NCI-H2196 (cell line): Measurements from ENCODE around the gene LCE1E.

Experiments used
- DNase-seq: peaks from one replicate; lab custom pipeline; 2025; ENCODE audit not compliant: unreplicated experiment; lab: John Stamatoyannopoulos, UW

The LCE1E gene

DNA sequence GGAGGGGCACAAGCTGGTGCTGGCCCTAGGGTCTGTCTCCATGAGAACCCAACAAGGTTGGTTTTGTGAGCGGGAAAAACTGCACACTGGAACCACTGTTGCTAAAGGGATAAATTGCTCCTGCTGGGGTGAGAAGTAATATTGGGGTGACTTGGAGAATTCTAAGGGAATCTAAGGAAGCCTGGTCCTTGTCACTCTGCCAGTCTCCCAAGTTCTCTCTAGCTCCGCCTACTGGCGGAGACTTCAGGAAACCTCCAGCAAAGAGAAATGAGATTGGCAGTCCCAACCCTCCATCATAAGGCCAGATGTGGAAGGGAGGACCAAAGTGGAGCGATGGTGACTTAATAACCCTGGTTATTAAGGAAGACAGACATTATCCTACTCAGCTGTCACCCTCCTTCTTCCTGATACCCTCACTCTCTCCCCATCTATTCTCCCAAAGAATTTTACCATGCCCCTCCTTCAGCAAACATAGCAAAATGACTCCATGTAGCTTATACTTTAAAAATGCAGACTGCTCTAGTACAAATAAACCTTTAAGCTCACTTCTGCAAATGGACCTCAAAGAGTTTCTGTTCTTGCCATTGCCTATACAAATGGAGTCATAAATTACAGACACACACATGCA lies 8.4 kb upstream of the LCE1E start:
- DNase-seq = no peak

DNA sequence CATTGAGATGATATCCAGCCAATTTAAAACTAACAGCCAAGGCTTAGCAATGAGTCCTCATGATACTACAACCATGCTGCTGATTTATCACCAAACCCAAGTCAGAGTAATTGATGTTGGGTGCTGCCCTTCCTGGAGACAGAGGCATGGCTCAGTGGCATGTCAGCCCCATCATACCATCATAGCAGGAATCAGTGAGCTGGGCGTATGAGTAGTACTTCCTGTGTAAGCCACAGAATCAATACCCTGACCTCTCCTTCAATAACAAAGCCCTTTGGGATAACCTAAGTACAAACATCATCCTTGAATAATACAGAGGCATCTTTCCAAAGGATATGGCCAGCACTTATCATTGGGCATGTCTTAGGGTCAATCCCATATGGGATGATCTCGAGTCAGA lies 3.0 kb upstream of the LCE1E start:
- DNase-seq = no peak

DNA sequence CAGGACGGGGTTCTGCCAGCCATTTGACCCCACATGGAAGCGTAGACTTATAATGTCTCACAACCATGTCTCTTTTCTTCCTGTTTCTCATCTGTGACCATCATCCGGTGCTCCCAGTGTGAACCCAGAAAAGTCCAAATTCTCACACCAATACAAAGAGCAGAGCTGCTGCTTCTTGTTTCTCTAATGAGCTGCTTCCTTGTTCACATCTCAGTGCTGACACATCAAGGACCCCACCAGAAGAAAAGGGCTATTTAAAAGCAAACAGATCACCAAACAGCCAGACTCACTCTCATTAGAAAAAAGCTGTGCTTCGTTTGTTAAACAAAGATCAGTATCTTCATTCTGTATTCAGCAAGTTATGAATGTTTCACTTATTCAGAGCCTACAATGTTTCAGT lies 9.6 kb downstream of the LCE1E start:
- DNase-seq = no peak

DNA sequence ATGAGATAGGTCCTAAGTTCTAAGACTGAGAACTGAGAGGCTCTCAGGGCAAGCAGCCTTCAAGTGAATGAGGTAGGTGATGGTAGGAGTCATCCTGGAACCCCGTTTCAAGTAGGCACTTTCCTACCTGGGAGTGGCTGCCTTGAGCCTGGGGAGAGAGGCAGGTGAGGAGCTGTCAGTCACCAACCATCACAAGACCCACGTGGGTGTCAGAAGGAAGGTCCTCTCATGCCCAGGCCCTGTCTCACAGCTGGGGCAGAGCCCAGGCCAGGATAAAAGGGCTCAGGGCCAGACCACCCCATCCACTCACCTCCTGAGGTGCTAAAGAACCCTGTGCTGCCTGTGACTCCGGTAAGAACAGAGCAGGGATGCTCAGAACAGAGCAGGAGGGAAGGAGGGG lies 10.4 kb downstream of the LCE1E start, which contains the start of gene LCE1D:
TSS of gene LCE1D (plus strand) at position 301 of the 400 bp plus-strand sequence. CDS start 1,074 bp downstream, outside the sequence.
- DNase-seq = no peak

DNA sequence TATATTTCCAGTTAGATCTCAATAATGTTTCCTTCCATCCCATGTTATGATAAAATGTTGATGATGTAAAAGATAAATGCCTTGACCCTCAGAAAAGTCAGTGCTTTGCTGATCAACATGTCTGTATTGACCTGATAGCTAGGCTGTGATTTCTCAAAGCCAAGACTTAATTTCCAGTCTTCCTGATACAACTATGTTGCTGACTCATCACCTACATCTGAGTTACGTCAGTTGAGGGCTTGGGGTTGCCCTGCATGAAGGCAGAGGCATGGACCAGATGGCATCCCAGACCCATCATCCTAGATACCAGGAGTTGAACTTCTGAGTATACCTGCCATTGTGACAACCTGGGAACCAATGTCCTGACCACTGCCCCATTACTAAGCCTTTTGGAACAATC lies 15.3 kb downstream of the LCE1E start:
- no peak for DNase-seq

DNA sequence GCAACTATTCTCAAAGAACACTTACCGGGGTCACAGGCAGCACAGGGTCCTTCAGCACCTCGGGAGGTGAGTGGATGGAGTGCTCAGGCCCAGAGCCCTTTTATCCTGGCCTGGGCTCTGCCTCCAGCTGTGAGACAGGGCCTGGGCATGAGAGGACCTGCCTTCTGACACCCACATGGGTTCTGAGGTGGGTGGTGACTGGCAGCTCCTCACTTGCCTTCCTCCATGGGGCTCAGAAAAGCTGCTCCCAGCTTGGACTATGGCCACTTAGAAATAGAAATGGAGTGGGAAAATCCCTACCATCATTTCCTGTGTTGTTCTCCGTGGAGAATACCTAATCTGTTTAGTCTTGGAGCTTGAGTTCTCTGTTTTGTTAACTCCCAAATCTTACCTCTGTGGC lies 20.5 kb downstream of the LCE1E start, which contains the start of gene LCE1C:
TSS of gene LCE1C (minus strand) at position 76 of the 400 bp plus-strand sequence. CDS start 1,173 bp downstream, outside the sequence.
- no peak for DNase-seq

DNA sequence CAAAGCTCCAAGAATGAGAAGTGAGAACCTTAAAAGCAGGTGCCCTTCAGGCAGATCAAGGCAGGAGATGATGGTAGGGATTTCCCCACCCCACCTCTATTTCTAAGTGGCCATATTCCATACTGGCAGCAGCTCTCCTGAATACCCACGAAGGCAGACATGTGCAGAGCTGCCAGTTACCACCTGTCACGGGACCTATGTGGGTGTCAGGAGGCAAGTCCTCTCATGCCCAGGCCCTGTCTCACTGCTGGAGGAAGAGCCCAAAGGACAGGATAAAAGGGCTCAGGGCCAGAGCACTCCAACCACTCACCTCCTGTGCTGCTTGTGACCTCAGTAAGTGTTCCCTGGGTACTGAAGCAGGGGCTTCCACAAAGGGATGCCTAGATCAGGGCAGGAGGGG lies 25.0 kb downstream of the LCE1E start:
- DNase-seq = no peak

DNA sequence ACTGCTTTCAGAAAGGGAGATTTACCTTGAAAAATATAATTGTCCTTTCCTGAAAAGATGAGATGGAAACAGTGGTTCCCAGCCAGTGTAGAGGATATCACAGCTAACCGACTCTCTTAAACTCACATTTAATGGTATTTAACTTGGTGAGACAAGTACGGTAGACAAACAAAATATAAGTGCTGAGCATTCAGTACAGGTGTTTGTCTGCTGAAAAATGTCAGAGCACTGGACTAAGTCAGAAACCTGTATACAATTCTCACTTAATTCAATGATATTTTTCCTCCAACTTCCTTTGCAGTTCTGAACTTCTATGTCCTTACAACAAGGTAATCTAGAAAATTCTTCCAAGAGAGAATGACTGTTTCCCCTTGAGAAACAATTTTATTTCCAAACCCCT lies 25.6 kb downstream of the LCE1E start, which contains the start of gene LCE1B:
TSS of gene LCE1B (plus strand) at position 301 of the 400 bp plus-strand sequence. CDS start 476 bp downstream, outside the sequence.
- no peak for DNase-seq

DNA sequence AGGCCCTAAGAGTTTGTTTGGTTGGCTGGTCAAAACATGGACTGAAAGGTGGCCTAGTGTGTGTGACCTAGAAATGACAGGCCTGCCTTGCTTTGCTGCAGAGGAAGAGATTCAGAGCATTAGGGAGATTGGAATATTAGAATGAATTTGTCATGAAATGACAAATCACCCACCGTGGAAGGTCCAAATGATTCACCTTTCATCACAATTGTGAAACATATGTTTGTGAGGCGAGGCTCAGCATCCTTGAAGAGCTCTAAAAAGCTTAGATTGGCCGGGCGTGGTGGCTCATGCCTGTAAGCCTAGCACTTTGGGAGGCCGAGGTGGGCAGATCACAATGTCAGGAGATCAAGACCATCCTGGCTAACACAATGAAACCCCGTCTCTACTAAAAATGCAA lies 31.3 kb downstream of the LCE1E start:
- no peak for DNase-seq

DNA sequence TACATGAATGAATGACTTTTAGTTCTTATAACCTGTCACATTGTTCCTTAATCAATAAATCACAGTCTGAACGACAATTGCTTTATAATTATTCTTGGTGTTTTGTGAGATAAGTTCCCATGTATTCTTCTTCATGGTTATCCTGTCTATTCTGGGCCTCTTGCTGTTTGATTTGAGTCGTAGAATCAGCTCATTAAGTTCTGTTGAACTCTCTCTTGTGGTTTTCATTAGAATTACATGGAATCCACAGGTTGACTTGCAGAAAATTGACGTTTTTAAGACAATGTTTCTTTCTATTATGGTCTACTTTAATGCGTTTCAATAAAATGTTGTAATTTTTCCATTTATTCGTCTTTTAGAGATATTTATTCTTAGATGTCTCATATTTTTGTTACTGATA lies 37.2 kb downstream of the LCE1E start:
- DNase-seq = no peak

DNA sequence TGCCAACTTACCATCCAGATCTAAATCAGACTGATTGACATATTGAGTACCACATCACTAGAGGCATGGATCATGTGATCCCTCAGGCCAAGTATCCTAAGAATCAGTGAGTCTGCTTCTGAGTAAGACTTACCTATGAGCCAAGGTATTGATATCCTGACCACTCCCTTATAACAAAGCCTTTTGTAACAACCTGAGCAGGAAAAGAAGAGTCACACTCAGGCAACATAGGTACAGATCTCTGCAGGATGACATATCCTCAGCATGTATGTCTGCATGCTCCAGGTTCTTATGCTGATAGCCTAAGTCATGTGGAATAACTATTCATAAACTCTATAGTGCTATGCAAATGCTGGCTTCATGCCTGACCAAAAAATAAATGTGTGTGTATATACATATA lies 38.9 kb downstream of the LCE1E start:
- DNase-seq = no peak

DNA sequence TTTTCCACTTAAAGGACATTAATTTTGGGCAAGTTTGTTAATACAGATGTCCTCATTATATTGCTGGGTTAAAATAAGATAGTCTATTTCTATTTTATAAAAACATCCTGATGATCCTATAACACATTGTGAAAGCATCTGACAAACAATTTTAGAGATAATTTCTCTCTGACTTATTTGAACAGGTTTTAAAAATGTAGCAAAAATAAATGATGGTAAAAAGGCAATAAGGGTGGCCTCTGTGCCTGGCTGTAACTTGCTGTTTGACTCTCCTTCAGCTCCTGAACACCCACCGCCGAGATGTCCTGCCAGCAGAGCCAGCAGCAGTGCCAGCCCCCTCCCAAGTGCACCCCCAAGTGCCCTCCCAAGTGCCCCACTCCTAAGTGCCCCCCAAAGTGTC lies 41.1 kb downstream of the LCE1E start, which contains the start of gene LCE1A:
TSS of gene LCE1A (plus strand) at position 301 of the 400 bp plus-strand sequence. CDS start at position 301, 0 bp downstream.
- DNase-seq = no peak

DNA sequence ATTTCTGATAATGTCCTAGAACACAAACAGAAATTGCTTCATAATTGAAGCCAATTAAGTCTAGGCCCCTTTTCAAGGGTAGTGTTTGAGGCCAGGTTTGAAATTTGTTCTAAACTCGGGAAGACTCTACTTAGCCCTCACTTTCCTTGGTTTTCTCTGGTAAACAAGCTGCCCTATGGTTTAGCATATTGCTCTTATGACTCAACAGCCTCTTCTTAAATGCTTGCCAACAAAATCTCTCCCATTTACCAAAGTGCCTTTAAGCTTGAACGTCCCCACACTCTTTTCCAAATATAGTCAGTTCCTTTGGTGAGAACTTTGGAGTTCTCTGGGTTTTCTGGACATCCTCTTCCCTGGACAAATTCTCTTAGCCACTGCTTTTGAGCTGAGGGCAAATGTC lies 50.8 kb downstream of the LCE1E start:
- DNase-seq = no peak
